ENCODE results near the gene THOP1.

Gene THOP1

GRCh38 chr19:2756477-2756876, 28.8 kb upstream of the THOP1 start:
- in situ Hi-C loops (cut with HindIII; ENCODE audit: low sequenced_read_pairs), result no loop called here
- TF ChIP-seq CTCF (IDR thresholded peaks at IDR 0.05; ENCODE audit: low read depth, low read length), result no peak
- H3K4me3 ChIP-seq (ENCODE audit: low read depth, low read length), result no peak overlapping the region
- no peak for DNase-seq (ENCODE audit: low read depth, low spot score)

GRCh38 chr19:2756921-2757881, 28.1 kb upstream of the THOP1 start:
- H3K4me3 ChIP-seq (ENCODE audit: low read depth, low read length), result no peak overlapping the region
- DNase-seq (ENCODE audit: low read depth, low spot score), result no peak
- TF ChIP-seq CTCF (IDR thresholded peaks at IDR 0.05; ENCODE audit: low read depth, low read length), result no peak
- in situ Hi-C loops (cut with HindIII; ENCODE audit: low sequenced_read_pairs), result no loop called here

GRCh38 chr19:2758601-2759313, 26.5 kb upstream of the THOP1 start:
- H3K4me3 ChIP-seq (ENCODE audit: low read depth, low read length), result no peak overlapping the region
- in situ Hi-C loops (cut with HindIII; ENCODE audit: low sequenced_read_pairs), result no loop called here

GRCh38 chr19:2759362-2759761, 25.9 kb upstream of the THOP1 start:
- in situ Hi-C loops (cut with HindIII; ENCODE audit: low sequenced_read_pairs), result no loop called here
- DNase-seq (ENCODE audit: low read depth, low spot score), result no peak
- H3K4me3 ChIP-seq (ENCODE audit: low read depth, low read length), result no peak overlapping the region

More at GRCh38 chr19:2758601-2759313, 26.5 kb upstream of the THOP1 start:
- no peak for DNase-seq (ENCODE audit: low read depth, low spot score)
- no peak for TF ChIP-seq CTCF (IDR thresholded peaks at IDR 0.05; ENCODE audit: low read depth, low read length)

GRCh38 chr19:2759965-2760364, 25.3 kb upstream of the THOP1 start:
- no peak overlapping the region for H3K4me3 ChIP-seq (ENCODE audit: low read depth, low read length)
- TF ChIP-seq CTCF (IDR thresholded peaks at IDR 0.05; ENCODE audit: low read depth, low read length), result no peak
- in situ Hi-C loops (cut with HindIII; ENCODE audit: low sequenced_read_pairs), result no loop called here
- DNase-seq (ENCODE audit: low read depth, low spot score), result no peak

More at GRCh38 chr19:2759362-2759761, 25.9 kb upstream of the THOP1 start:
- no peak for TF ChIP-seq CTCF (IDR thresholded peaks at IDR 0.05; ENCODE audit: low read depth, low read length)

GRCh38 chr19:2761309-2761677, 24.0 kb upstream of the THOP1 start:
- in situ Hi-C loops (cut with HindIII; ENCODE audit: low sequenced_read_pairs), result no loop called here
- no peak for TF ChIP-seq CTCF (IDR thresholded peaks at IDR 0.05; ENCODE audit: low read depth, low read length)
- DNase-seq (ENCODE audit: low read depth, low spot score), result no peak
- no peak overlapping the region for H3K4me3 ChIP-seq (ENCODE audit: low read depth, low read length)
